GM12872 (cell line): Measurements from ENCODE around the gene FAF1.

Experiments
- TF ChIP-seq, protein P1 (sequence below): IDR thresholded peaks from 3 replicates; pipeline ENCODE4 v1.5.1; 2011; ENCODE audit warnings: low read depth, mild to moderate bottlenecking, low read length, moderate library complexity; ENCODE audit not compliant: insufficient read depth

The FAF1 gene

DNA sequence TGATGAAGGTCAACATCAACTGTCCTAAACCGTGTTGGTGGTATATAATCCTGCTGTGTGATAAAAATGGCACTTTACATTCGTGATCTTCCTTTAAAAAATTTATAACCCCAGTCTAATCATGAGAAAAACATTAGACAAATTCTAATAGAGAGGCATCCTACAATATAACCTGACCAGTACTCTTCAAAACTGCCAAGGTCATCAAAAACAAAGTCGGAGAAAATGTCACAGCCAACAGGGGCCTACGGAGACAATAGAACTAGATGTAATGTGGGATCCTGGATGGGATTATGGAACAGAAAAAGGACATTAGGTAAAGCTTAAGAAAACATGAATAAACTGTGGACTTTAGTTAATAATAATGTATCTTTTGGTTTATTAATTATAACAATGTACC is 34.9 kb upstream of the FAF1 start:
- TF ChIP-seq, protein P1, sequence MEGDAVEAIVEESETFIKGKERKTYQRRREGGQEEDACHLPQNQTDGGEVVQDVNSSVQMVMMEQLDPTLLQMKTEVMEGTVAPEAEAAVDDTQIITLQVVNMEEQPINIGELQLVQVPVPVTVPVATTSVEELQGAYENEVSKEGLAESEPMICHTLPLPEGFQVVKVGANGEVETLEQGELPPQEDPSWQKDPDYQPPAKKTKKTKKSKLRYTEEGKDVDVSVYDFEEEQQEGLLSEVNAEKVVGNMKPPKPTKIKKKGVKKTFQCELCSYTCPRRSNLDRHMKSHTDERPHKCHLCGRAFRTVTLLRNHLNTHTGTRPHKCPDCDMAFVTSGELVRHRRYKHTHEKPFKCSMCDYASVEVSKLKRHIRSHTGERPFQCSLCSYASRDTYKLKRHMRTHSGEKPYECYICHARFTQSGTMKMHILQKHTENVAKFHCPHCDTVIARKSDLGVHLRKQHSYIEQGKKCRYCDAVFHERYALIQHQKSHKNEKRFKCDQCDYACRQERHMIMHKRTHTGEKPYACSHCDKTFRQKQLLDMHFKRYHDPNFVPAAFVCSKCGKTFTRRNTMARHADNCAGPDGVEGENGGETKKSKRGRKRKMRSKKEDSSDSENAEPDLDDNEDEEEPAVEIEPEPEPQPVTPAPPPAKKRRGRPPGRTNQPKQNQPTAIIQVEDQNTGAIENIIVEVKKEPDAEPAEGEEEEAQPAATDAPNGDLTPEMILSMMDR, result no peak

DNA sequence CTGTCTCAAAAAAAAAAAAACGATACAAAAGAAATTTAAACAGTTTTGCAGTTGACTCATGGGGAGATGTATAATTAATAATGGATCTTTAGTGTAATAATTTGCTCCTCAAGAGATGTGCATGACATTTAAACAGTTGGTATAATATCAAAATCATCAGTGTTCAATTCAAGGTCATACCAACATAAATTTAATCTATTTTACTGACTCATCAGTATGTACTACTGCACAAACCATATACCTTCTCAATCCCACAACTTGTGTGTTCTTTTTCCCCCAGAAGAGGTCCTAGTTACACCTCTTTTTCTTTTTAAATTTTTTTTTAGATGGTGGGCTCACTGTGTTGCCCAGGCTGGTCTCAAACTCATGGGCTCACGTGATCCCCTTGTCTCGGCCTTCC is 33.6 kb upstream of the FAF1 start:
- TF ChIP-seq, protein P1, result no peak

DNA sequence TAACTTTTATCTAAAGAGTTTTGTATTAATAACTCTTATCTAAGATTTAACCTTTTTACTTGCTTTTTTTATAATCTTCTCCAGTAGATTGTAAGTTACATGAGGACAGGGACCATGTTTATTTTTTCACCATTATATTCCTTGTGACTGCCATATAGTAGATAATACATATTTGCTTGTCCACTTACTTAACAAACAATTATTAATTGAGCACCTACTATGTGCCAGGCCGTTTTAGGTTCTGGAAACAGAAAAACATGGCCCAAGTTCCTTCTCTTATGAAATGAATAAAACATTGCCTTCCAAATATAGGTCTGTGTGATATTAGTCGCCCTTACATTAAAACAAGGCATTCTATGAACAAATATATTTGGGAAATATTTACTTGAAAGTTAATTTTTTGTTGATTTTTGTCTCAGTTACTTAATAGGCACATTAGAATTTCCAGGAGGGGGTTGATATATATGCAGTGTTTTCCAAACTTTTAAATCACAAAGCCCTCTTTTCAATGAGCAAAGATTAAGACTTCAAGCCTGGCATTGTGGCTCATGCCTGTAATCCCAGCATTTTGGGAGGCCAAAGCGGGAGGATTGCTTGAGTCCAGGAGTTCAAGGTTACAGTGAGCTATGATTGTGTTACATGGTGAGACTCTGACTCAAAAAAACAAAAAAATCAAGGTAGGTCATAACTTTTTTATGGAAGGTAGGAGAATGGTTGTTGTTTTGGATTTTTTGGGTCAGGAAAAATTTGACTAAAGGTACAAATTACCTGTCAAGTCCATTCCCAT is 32.7 kb upstream of the FAF1 start:
- TF ChIP-seq, protein P1, result no peak

DNA sequence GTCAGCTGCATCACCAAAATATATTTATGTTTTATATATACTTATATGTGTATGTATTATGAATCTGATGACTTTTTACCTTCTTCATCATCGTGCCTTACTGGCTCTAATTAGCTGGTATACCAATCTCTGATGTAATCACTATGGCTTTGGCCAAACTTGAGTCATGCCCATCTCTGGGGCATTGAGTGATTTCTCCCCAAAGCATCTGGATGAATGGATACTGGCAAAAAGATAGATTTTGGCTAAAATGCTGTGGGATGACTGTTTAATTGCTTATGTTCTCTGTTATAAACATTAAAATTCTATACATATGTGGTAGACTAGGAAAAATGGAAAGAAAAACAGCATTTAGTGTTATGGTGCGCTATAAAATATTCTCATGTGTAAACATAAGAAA is 29.6 kb upstream of the FAF1 start:
- TF ChIP-seq, protein P1, result no peak

DNA sequence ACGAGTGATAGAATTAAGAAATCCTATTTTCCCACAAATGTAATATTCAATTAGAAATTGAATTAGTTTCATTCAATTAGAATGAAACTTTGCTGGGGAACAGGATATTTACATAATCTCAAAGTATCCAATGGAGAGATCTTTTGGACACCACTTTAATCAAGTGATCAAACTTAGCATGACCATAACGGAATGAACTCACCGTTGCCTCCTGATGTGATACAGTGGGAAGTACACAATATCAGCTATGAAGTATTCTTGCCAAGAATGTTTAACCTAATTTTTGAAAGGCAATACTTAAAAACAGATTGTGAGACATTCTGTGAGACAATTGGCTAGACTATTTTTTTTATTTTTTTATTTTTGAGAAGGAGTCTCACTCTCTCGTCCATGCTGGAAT is 26.6 kb upstream of the FAF1 start:
- TF ChIP-seq, protein P1, result no peak

DNA sequence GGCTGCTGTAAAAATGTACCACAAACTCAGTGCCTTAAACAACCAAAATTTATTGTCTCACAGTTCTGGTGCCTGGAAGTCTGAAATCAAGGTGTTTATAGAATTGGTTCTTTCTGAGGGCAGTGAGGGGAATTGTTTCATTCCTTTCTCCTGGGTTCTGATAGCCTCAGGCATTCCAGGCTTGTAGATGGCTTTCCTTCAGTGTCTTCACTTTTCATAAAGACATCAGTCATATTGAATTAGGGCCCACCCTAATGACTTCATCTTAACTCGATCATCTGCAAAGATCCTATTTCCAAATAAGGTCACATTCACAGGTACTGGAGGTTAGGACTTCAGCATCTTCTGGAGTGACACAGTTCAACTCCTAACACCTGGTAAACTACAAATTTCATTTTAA is 25.0 kb upstream of the FAF1 start:
- TF ChIP-seq, protein P1, result no peak

DNA sequence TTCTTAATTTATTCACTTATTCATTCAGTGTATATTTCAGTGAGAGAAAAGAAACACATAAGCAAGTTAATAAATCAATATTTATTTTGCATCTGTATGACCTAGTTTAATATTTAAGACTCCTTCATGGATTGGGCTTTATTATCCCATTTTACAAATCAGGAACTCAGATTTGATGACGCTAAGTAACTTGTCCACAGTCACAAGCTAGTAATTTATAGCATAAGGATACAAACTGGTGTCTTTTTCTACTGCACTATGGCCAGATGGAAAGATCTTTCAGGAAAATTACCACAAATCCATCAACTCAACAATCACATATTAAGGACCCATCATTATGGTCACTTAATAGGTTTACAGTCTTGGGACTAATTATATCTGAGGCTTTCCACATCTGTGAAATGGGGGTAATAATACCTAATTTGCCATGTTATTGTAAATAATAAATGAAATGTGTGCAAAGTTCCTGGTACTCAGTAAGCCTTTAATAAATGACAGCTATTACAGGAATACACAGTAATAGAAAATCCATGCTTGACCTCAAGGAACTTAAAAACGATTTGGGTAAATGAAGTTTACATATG is 23.2 kb upstream of the FAF1 start:
- TF ChIP-seq, protein P1, result no peak
